Stimulated activated memory B cell treated with anti-CD40 and anti-IgM and Interleukin-4, amounts not matched to agents 10 μg/mL and 1 μg/mL and 100 μg/mL, for 72 hours (primary cell): ENCODE measurements around the gene TNIK.

Experiments
- ATAC-seq: fragments of 150-1000 bp; cut with Tn5 transposase; 2 replicates; pipeline ENCODE4 v1.10.0; 2021
- H3K27ac Mint-ChIP-seq: one replicate; pipeline ENCODE4 v1.8.0; 2022; ENCODE audit warnings: mild to moderate bottlenecking, mixed read lengths
- H3K27me3 Mint-ChIP-seq: one replicate; pipeline ENCODE4 v1.8.0; 2022; ENCODE audit warnings: mixed read lengths
- H3K36me3 Mint-ChIP-seq: one replicate; pipeline ENCODE4 v1.8.0; 2022; ENCODE audit warnings: mixed read lengths
- H3K4me1 Mint-ChIP-seq: one replicate; pipeline ENCODE4 v1.8.0; 2022; ENCODE audit warnings: mixed read lengths
- H3K4me3 Mint-ChIP-seq: one replicate; pipeline ENCODE4 v1.8.0; 2022; ENCODE audit warnings: mild to moderate bottlenecking, moderate library complexity, mixed read lengths
- H3K9me3 Mint-ChIP-seq: one replicate; pipeline ENCODE4 v1.8.0; 2022; ENCODE audit warnings: mixed read lengths

The TNIK gene

GRCh38 chr3:171346582-171347300 lies 113.5 kb downstream of the TNIK start:
- Mint-ChIP-seq H3K4me3 (no peak overlapping the region), H3K27ac (no peak overlapping the region), H3K36me3 (no peaks in the 10 kb centered on the region), H3K4me1 (peaks cover 5% of the 10 kb centered on the region), H3K27me3 (no peaks in the 10 kb centered on the region), H3K9me3 (no peaks in the 10 kb centered on the region)
- ATAC-seq: no peak

- no peak overlapping the region for H3K4me3 Mint-ChIP-seq
- H3K9me3 Mint-ChIP-seq: no peaks in the 10 kb centered on the region
- no peaks in the 10 kb centered on the region for H3K27me3 Mint-ChIP-seq
- no peak for ATAC-seq
- no peak overlapping the region for H3K27ac Mint-ChIP-seq
- no peaks in the 10 kb centered on the region for H3K36me3 Mint-ChIP-seq
- H3K4me1 Mint-ChIP-seq: peaks cover 5% of the 10 kb centered on the region
These were observed 114.2 kb downstream of the TNIK start for GRCh38 chr3:171346019-171346418.

GRCh38 chr3:171345107-171345843 lies 114.9 kb downstream of the TNIK start:
- H3K9me3 Mint-ChIP-seq: no peaks in the 10 kb centered on the region
- H3K27ac Mint-ChIP-seq: no peak overlapping the region
- H3K4me3 Mint-ChIP-seq: no peak overlapping the region
- no peaks in the 10 kb centered on the region for H3K36me3 Mint-ChIP-seq
- no peaks in the 10 kb centered on the region for H3K27me3 Mint-ChIP-seq
- no peak for ATAC-seq
- H3K4me1 Mint-ChIP-seq: peaks cover 5% of the 10 kb centered on the region

- Mint-ChIP-seq H3K27me3 (no peaks in the 10 kb centered on the region), H3K4me3 (no peak overlapping the region), H3K9me3 (no peaks in the 10 kb centered on the region), H3K36me3 (no peaks in the 10 kb centered on the region), H3K27ac (no peak overlapping the region), H3K4me1 (peaks cover 5% of the 10 kb centered on the region)
- ATAC-seq: no peak
These were observed 116.5 kb downstream of the TNIK start for GRCh38 chr3:171343693-171344092.

GRCh38 chr3:171342783-171343420 lies 117.3 kb downstream of the TNIK start:
- Mint-ChIP-seq H3K27ac (no peak overlapping the region), H3K4me3 (no peak overlapping the region), H3K36me3 (no peaks in the 10 kb centered on the region), H3K9me3 (no peaks in the 10 kb centered on the region), H3K27me3 (no peaks in the 10 kb centered on the region), H3K4me1 (peaks cover 5% of the 10 kb centered on the region)
- no peak for ATAC-seq

- Mint-ChIP-seq H3K4me1 (peaks cover 1% of the 10 kb centered on the region), H3K27ac (no peak overlapping the region), H3K9me3 (no peaks in the 10 kb centered on the region), H3K4me3 (no peak overlapping the region), H3K27me3 (no peaks in the 10 kb centered on the region), H3K36me3 (no peaks in the 10 kb centered on the region)
- no peak for ATAC-seq
These were observed 118.0 kb downstream of the TNIK start for GRCh38 chr3:171342200-171342599.

GRCh38 chr3:171340434-171340833 lies 119.8 kb downstream of the TNIK start:
- no peak for ATAC-seq
- no peaks in the 10 kb centered on the region for H3K36me3 Mint-ChIP-seq
- no peak overlapping the region for H3K4me3 Mint-ChIP-seq
- H3K4me1 Mint-ChIP-seq: no peaks in the 10 kb centered on the region
- H3K27me3 Mint-ChIP-seq: no peaks in the 10 kb centered on the region
- no peaks in the 10 kb centered on the region for H3K9me3 Mint-ChIP-seq
- H3K27ac Mint-ChIP-seq: no peak overlapping the region

- H3K27me3 Mint-ChIP-seq: no peaks in the 10 kb centered on the region
- no peaks in the 10 kb centered on the region for H3K36me3 Mint-ChIP-seq
- H3K9me3 Mint-ChIP-seq: no peaks in the 10 kb centered on the region
- no peak for ATAC-seq
- no peak overlapping the region for H3K27ac Mint-ChIP-seq
- H3K4me1 Mint-ChIP-seq: no peaks in the 10 kb centered on the region
- no peak overlapping the region for H3K4me3 Mint-ChIP-seq
These were observed 120.6 kb downstream of the TNIK start for GRCh38 chr3:171339598-171339997.

- Mint-ChIP-seq H3K9me3 (no peaks in the 10 kb centered on the region), H3K27ac (no peak overlapping the region)
These were observed 123.8 kb downstream of the TNIK start for GRCh38 chr3:171336406-171336805.

GRCh38 chr3:171335559-171335958 lies 124.6 kb downstream of the TNIK start:
- H3K36me3 Mint-ChIP-seq: no peaks in the 10 kb centered on the region
- no peaks in the 10 kb centered on the region for H3K9me3 Mint-ChIP-seq
- no peaks in the 10 kb centered on the region for H3K4me1 Mint-ChIP-seq
- H3K27ac Mint-ChIP-seq: no peak overlapping the region
- no peak overlapping the region for H3K4me3 Mint-ChIP-seq
- ATAC-seq: no peak
- no peaks in the 10 kb centered on the region for H3K27me3 Mint-ChIP-seq

More at GRCh38 chr3:171336406-171336805, 123.8 kb downstream of the TNIK start:
- Mint-ChIP-seq H3K27me3 (no peaks in the 10 kb centered on the region), H3K4me1 (no peaks in the 10 kb centered on the region), H3K36me3 (no peaks in the 10 kb centered on the region), H3K4me3 (no peak overlapping the region)
- ATAC-seq: no peak

- ATAC-seq: no peak
- Mint-ChIP-seq H3K4me3 (no peak overlapping the region), H3K27ac (no peak overlapping the region), H3K9me3 (no peaks in the 10 kb centered on the region), H3K27me3 (no peaks in the 10 kb centered on the region), H3K36me3 (no peaks in the 10 kb centered on the region), H3K4me1 (no peaks in the 10 kb centered on the region)
These were observed 125.8 kb downstream of the TNIK start for GRCh38 chr3:171334465-171334811.

GRCh38 chr3:171333784-171334464 lies 126.3 kb downstream of the TNIK start:
- Mint-ChIP-seq H3K4me1 (peaks cover 2% of the 10 kb centered on the region), H3K9me3 (no peaks in the 10 kb centered on the region), H3K27ac (no peak overlapping the region), H3K27me3 (no peaks in the 10 kb centered on the region), H3K36me3 (no peaks in the 10 kb centered on the region), H3K4me3 (no peak overlapping the region)
- no peak for ATAC-seq

GRCh38 chr3:171330938-171331337 lies 129.3 kb downstream of the TNIK start:
- Mint-ChIP-seq H3K4me1 (peaks cover 5% of the 10 kb centered on the region), H3K27me3 (no peaks in the 10 kb centered on the region), H3K36me3 (no peaks in the 10 kb centered on the region), H3K27ac (no peak overlapping the region), H3K4me3 (no peak overlapping the region), H3K9me3 (no peaks in the 10 kb centered on the region)
- no peak for ATAC-seq

GRCh38 chr3:171329746-171330145 lies 130.5 kb downstream of the TNIK start:
- H3K4me3 Mint-ChIP-seq: no peak overlapping the region
- H3K36me3 Mint-ChIP-seq: no peaks in the 10 kb centered on the region
- H3K9me3 Mint-ChIP-seq: no peaks in the 10 kb centered on the region
- peaks cover 5% of the 10 kb centered on the region for H3K4me1 Mint-ChIP-seq
- H3K27ac Mint-ChIP-seq: no peak overlapping the region
- ATAC-seq: no peak
- no peaks in the 10 kb centered on the region for H3K27me3 Mint-ChIP-seq

GRCh38 chr3:171328419-171329082 lies 131.7 kb downstream of the TNIK start:
- Mint-ChIP-seq H3K27me3 (no peaks in the 10 kb centered on the region), H3K27ac (no peak overlapping the region), H3K9me3 (no peaks in the 10 kb centered on the region), H3K4me1 (peaks cover 5% of the 10 kb centered on the region), H3K4me3 (no peak overlapping the region), H3K36me3 (no peaks in the 10 kb centered on the region)
- no peak for ATAC-seq
